Panc1 (cell line): Measurements from ENCODE around the gene ADAMTS2. TPM values are rescaled to one million over a fixed set of nuclear protein-coding genes. Genes with fewer than 3 reads are reported as not detected.

Experiments used
- ATAC-seq: fragments of 200-7000 bp; cut with Tn5 transposase; 2 replicates; pipeline ENCODE4 v1.9.1; 2020; ENCODE audit warnings: mild to moderate bottlenecking, moderate library complexity
- BruUV-seq: library from RNA; stranded (reverse); fragments of 400-500 nt; replicated peaks from 2 replicates; lab custom pipeline; 2021; lab: Mats Ljungman, UMichigan
- CTCF ChIA-PET: fragments of 300-600 bp; sonication (Branson Sonifier 250); formaldehyde crosslinking; loops from one replicate; lab custom pipeline; 2022; ENCODE audit warnings: antibody characterized with exemption; lab: Charles Lee
- POLR2A ChIA-PET: fragments of 300-600 bp; sonication (Branson Sonifier 250); formaldehyde crosslinking; loops from one replicate; lab custom pipeline; 2022; ENCODE audit warnings: antibody characterized with exemption; lab: Charles Lee
- DNase-seq: peaks from one replicate; pipeline ENCODE4 v3.0.0-alpha.2; 2010; ENCODE audit warnings: low read depth, low spot score
- H3K27ac ChIP-seq: 2 replicates; pipeline ENCODE4 v1.5.1; 2011; ENCODE audit warnings: mild to moderate bottlenecking, low read length, inconsistent platforms
- H3K27me3 ChIP-seq: fragments of 200-500 bp; sonication (Bioruptor generic); 2 replicates; pipeline ENCODE4 v1.6.0; 2014; ENCODE audit warnings: low read length, inconsistent platforms; ENCODE audit not compliant: control insufficient read depth, insufficient read depth
- H3K36me3 ChIP-seq: fragments of 200-500 bp; sonication (Bioruptor generic); 2 replicates; pipeline ENCODE4 v1.5.1; 2014; ENCODE audit warnings: inconsistent platforms, mild to moderate bottlenecking, low read length, moderate library complexity; ENCODE audit not compliant: control insufficient read depth, insufficient read depth
- H3K4me1 ChIP-seq: 2 replicates; pipeline ENCODE4 v1.5.1; 2011; ENCODE audit warnings: inconsistent platforms, mild to moderate bottlenecking, low read length, moderate library complexity; ENCODE audit not compliant: control insufficient read depth, insufficient read depth
- H3K4me3 ChIP-seq, 2 experiments: 2 replicates each; pipeline ENCODE4 v1.5.1; 2011 to 2012; ENCODE audit warnings: low read depth in 2 of 2, low read length in 2 of 2, mild to moderate bottlenecking in 2 of 2, inconsistent platforms in 1 of 2, moderate library complexity in 1 of 2
- H3K9me3 ChIP-seq: fragments of 200-500 bp; sonication (Bioruptor generic); 2 replicates; pipeline ENCODE4 v1.5.1; 2014; ENCODE audit warnings: low read depth, mild to moderate bottlenecking, inconsistent platforms, low read length, moderate library complexity; ENCODE audit not compliant: control insufficient read depth, insufficient read depth
- POLR2AphosphoS5 ChIP-seq: IDR thresholded peaks from 2 replicates; pipeline ENCODE4 v1.6.1; 2012; ENCODE audit warnings: mild to moderate bottlenecking, low read depth, low read length, moderate library complexity
- REST ChIP-seq, 2 experiments: IDR thresholded peaks; 2 replicates each; pipeline ENCODE4 v1.6.1; 2011 to 2012; ENCODE audit warnings: low read depth in 2 of 2, control low read depth in 1 of 2, low read length in 1 of 2, mild to moderate bottlenecking in 1 of 2, moderate library complexity in 1 of 2; ENCODE audit not compliant: insufficient read depth in 1 of 2
- SIN3A ChIP-seq: IDR thresholded peaks from 2 replicates; pipeline ENCODE4 v1.6.1; 2012; ENCODE audit warnings: low read depth, mild to moderate bottlenecking, low read length, moderate library complexity, borderline replicate concordance; ENCODE audit not compliant: insufficient read depth
- TCF7L2 ChIP-seq: IDR thresholded peaks from 2 replicates; pipeline ENCODE4 v1.6.1; 2011; ENCODE audit warnings: mild to moderate bottlenecking, low read depth, low read length, inconsistent platforms
- in situ Hi-C: cut with HindIII; loops from 2 replicates; pipeline ENCODE4 v1.10.0; 2016; ENCODE audit warnings: low sequenced_read_pairs, low pct_unique_long_range_greater_than_20kb
- intact Hi-C: fragments of 100-400 bp; cut with micrococcal nuclease; formaldehyde crosslinking; loops from one replicate; pipeline ENCODE4 v1.10.0; 2022; ENCODE audit not compliant: unreplicated experiment
- total RNA-seq: library from RNA; stranded (reverse); gene quantifications from one replicate; pipeline ENCODE4 v1.2.1, GENCODE V29; 2021; ENCODE audit not compliant: unreplicated experiment
- TF ChIP-seq, protein P1 (sequence below): fragments of 450-650 bp; IDR thresholded peaks from 2 replicates; pipeline ENCODE4 v1.5.1; 2017; ENCODE audit warnings: mild to moderate bottlenecking

The ADAMTS2 gene
- total RNA-seq, 1 experiment from 2014 or later: 0.13 TPM

GRCh38 chr5:179239256-179240135 is 105.8 kb downstream of the ADAMTS2 start:
- DNase-seq: no peak
- Histone ChIP-seq H3K27ac (no peak overlapping the region), H3K36me3 (no peaks in the 10 kb centered on the region), H3K27me3 (peaks cover 2% of the 10 kb centered on the region; the same call in 1 of the 2 replicates), H3K4me3 (no peak overlapping the region), H3K9me3 (no peaks in the 10 kb centered on the region), H3K4me1 (no peaks in the 10 kb centered on the region)
- intact Hi-C loops: no loop called here
- BruUV-seq: no TSS peak
- no peak for TF ChIP-seq TCF7L2
- TF ChIP-seq, protein P1, sequence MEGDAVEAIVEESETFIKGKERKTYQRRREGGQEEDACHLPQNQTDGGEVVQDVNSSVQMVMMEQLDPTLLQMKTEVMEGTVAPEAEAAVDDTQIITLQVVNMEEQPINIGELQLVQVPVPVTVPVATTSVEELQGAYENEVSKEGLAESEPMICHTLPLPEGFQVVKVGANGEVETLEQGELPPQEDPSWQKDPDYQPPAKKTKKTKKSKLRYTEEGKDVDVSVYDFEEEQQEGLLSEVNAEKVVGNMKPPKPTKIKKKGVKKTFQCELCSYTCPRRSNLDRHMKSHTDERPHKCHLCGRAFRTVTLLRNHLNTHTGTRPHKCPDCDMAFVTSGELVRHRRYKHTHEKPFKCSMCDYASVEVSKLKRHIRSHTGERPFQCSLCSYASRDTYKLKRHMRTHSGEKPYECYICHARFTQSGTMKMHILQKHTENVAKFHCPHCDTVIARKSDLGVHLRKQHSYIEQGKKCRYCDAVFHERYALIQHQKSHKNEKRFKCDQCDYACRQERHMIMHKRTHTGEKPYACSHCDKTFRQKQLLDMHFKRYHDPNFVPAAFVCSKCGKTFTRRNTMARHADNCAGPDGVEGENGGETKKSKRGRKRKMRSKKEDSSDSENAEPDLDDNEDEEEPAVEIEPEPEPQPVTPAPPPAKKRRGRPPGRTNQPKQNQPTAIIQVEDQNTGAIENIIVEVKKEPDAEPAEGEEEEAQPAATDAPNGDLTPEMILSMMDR: no peak
- no peak for TF ChIP-seq REST (IDR thresholded peaks at IDR 0.05; ENCODE audit: insufficient read depth in 1 of 2, low read depth in 2 of 2, low read length in 1 of 2)
- TF ChIP-seq POLR2AphosphoS5: no peak
- no peak for TF ChIP-seq SIN3A
- no peak for ATAC-seq
- in situ Hi-C loops: no loop called here
- ChIA-PET CTCF (no interaction called here), POLR2A (no interaction called here)

DNA sequence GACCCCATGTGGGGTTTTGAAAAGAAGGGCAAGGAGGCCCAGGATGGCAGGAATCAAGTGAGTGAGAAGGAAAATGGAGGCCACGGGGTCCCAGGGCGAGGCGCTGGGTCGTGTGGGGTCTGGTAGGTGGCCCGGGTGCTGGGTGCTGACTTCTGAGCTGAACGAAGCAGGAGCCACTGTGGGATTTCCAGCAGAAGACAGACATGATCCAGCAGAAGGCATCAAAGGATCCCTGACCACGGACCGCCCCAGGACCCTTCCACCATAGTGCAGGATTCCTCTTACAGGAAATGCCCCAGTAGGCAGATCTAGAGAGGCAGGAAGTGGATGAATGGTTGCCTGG is 106.7 kb downstream of the ADAMTS2 start:
- H3K27me3 ChIP-seq: peaks cover 2% of the 10 kb centered on the region; the same call in 1 of the 2 replicates
- ATAC-seq (no peak), DNase-seq (no peak)
- H3K9me3 ChIP-seq: no peaks in the 10 kb centered on the region
- H3K27ac ChIP-seq: no peak overlapping the region
- intact Hi-C loops: no loop called here
- no TSS peak for BruUV-seq
- H3K4me1 ChIP-seq: no peaks in the 10 kb centered on the region
- TF ChIP-seq, protein P1: no peak
- TF ChIP-seq POLR2AphosphoS5 (no peak), REST (IDR thresholded peaks at IDR 0.05; ENCODE audit: insufficient read depth in 1 of 2, low read depth in 2 of 2, low read length in 1 of 2) (no peak), TCF7L2 (no peak), SIN3A (no peak)
- H3K36me3 ChIP-seq: no peaks in the 10 kb centered on the region
- no peak overlapping the region for H3K4me3 ChIP-seq
- ChIA-PET POLR2A (no interaction called here), CTCF (no interaction called here)
- in situ Hi-C loops: no loop called here
